ENCODE data around the gene ANAPC16.
"Not testable (repeated sequence)": the region's sequence is repeated elsewhere in the genome, so short reads cannot be mapped to it uniquely, and the experiment has no call there.

The ANAPC16 gene

DNA sequence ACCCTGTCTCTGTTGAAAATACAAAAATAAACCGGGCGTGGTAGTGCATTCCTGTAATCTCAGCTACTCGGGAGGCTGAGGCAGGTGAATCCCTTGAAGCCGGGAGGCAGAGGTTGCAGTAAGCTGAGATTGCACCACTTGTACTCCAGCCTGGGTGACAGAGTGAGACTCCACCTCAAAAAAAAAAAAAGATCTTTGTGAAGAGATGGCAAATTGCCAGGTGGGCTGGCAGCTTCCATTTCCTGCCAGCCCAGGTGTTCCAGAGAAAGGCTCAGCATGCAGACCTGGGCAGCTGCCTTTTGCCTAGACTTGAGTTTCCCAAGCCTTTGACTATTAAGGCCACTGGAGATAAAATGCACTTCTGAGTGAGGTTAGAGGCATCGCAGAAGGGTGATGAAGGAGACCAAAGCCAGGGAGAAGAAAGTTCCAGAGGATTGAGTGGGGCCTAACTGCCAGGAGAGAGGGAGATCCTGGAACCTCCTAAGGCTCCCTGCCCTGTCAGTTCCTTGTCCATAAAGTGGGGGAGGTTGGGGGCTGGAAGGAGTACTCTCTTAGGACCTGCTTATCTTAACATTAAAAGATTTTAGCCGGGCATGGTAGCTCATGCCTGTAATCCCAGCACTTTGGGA, 47.9 kb downstream of the ANAPC16 start:
- DNase-seq (ENCODE audit: low read depth): no peak

DNA sequence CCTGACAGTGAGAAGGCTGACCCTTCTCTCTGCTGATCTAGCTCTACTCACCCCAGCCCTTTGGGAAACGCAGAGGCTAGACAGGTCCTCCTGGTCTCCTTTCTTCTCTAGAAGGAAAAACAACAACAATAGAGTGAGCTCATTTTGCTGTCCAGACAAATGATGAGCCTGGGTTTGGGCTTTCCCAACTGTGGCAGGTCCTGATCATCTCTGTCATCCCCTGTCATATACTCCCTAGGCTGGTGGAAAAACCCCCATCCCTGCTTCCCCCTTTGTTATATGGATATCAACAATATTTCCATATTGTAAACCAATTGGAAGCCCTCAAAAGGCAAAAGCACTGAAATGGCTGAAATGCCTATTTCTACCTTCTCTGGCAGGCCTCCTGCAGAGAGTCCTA, 48.7 kb downstream of the ANAPC16 start:
- DNase-seq (ENCODE audit: low read depth): no peak

GRCh38 chr10:72265508-72265907, 49.7 kb downstream of the ANAPC16 start:
- no peak for DNase-seq (ENCODE audit: low read depth)

- DNase-seq (ENCODE audit: low read depth): no peak
Observed at GRCh38 chr10:72265990-72266865, 50.4 kb downstream of the ANAPC16 start.

DNA sequence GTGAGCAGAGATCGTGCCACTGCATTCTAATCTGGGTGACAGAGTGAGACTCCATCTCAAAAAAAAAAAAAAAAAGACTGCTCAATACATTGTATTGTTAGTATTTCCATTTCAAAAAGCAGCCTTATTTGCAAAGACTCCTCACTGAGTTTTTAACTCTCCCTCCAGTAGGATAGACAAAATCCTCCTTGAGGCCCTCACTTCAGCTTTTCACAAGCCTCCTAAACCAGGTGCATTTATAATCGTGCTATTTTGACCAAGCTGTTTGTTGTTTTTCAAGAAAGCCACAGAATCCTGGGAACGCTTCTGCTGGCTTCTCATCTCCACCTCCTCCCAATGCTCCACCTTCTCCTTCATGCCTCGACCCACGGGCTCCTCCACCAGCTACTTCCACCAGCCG, 51.6 kb downstream of the ANAPC16 start:
- no peak for DNase-seq (ENCODE audit: low read depth)

DNA sequence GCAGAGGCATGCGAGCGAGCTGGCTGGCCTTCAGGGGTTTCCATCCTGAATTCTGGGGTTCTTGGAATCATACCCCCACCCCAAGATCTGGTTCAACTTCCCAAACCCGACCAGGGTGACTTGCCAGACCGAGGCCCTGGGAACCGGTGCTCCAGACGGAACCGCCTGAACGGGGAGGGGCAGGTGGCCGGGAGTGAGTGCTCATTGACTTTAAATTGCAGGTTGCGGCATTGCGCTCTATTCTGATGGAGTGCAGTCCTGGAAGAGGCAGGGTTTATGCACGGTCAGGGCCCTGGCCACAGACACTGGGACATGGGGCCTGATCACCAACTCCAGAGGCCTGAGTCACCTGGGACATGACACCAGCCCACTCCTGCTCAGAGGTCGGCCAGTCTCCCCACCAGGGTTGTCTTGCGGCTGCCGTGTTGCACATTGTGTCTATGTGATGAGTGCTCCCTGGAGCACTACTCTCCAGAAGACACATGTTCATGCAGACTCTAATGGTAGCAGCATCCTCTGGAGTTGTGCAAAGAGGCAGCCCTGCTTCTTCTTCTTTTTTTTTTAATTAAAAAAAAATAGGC, 52.1 kb downstream of the ANAPC16 start:
- DNase-seq (ENCODE audit: low read depth): no peak

DNA sequence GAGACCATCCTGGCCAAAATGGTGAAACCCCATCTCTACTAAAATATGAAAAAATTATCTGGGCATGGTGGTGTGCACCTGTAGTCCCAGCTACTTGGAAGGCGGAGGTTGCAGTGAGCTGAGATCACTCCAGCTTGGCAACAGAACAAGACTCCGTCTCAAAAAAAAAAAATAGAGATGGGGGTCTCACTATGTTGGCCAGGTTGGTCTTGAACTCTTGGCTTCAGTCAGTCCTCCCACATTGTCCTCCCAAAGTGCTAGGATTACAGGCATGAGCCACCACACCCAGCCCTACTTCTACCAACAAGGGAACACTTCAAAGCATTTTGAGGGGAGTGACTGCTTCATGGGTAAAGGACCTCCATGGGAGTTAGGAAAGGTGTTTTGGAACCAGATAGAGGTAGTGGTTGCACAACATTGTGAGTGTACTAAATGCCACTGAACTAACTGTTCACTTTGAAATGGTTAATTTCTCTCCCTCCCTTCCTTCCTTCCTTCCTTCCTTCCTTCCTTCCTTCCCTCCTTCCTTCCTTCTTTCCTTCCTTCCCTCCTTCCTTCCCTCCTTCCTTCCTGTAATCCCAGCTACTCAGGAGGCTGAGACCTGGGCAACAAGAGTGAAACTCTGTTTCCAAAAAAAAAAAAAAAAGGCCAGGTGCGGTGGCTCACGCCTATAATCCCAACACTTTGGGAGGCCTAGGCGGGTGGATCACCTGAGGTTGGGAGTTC, 52.8 kb downstream of the ANAPC16 start:
- DNase-seq (ENCODE audit: low read depth): not testable (repeated sequence)

DNA sequence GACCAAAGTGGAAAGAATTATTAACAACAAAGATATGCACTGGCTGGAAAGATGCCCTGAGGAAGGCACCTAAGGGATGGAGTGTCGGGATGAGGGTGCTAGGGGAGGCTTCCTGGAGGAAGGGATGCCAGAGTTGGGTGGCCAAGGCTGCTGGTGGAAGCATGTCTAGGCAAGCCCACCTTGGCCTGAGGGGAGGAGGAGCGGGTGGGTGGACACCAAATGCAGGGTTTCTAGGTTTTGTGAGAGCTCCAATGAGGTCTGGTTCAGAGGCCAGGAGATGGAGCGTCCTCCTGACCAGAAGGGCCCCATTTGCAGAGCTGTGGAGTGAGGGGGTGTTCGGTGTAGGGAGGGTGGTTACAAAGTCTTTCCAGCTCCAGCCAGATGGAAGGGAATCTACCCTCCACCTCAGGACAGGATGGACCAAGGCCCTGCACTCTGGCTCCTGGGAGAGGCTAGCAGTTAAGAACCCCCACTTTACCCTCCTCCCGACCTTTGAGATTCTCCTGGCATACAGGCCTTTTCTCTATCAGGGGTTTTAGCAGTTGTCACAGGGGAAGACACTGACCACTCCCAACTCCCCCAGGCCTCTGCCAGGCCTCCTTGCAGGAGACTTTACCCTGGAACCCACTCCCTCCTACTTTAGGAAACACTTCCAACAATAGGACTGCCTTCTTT, 54.9 kb downstream of the ANAPC16 start:
- no peak for DNase-seq (ENCODE audit: low read depth)

GRCh38 chr10:72272689-72273409, 57.0 kb downstream of the ANAPC16 start:
- DNase-seq (ENCODE audit: low read depth): no peak

- peak; percentile 91 for DNase-seq (ENCODE audit: low read depth)
Observed at GRCh38 chr10:72273410-72274212, 57.8 kb downstream of the ANAPC16 start, which contains the start of gene DDIT4. TSS of gene DDIT4 (plus strand) at chr10:72273924. CDS start at chr10:72274217, 293 bp downstream.

DNA sequence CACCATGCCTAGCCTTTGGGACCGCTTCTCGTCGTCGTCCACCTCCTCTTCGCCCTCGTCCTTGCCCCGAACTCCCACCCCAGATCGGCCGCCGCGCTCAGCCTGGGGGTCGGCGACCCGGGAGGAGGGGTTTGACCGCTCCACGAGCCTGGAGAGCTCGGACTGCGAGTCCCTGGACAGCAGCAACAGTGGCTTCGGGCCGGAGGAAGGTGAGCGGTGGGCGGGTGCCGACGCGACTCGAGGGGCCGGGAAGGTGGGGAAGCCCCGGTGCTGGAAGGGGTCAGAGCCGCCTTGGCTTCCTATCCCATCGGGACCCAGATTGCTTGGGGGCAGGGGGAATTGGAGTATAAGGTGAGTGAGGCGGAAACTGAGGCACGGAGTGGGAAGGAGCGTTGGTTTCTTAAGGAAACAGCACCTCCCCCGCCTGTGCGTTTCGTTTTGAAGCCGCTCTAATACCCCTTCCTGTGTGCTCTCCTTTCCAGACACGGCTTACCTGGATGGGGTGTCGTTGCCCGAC, 58.5 kb downstream of the ANAPC16 start:
- no peak for DNase-seq (ENCODE audit: low read depth)

GRCh38 chr10:72274730-72275350, 59.0 kb downstream of the ANAPC16 start:
- DNase-seq (ENCODE audit: low read depth): peak; percentile 43

DNA sequence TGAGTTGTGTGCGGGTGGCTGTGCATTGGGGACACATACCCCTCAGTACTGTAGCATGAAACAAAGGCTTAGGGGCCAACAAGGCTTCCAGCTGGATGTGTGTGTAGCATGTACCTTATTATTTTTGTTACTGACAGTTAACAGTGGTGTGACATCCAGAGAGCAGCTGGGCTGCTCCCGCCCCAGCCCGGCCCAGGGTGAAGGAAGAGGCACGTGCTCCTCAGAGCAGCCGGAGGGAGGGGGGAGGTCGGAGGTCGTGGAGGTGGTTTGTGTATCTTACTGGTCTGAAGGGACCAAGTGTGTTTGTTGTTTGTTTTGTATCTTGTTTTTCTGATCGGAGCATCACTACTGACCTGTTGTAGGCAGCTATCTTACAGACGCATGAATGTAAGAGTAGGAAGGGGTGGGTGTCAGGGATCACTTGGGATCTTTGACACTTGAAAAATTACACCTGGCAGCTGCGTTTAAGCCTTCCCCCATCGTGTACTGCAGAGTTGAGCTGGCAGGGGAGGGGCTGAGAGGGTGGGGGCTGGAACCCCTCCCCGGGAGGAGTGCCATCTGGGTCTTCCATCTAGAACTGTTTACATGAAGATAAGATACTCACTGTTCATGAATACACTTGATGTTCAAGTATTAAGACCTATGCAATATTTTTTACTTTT, 59.7 kb downstream of the ANAPC16 start:
- DNase-seq (ENCODE audit: low read depth): no peak

DNA sequence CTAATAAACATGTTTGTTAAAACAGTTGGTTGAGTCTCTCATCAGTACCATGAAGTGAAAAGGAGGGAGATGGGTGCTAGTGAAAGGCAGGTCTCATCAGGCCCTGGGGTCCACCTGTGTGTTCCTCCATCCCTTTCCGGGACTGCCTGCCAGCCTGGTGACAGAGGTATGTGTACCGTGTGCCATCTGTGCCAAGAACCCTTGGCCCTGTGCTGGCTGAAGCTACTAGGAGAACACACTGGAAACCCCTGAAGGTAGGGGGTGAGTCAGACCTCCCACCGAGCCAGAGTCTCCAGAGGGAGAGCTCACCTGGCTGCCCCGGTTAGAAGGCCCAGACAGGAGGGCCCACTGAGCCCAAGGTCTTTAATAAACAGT, 60.2 kb downstream of the ANAPC16 start:
- no peak for DNase-seq (ENCODE audit: low read depth)

- DNase-seq (ENCODE audit: low read depth): no peak
Observed at GRCh38 chr10:72276421-72277339, 60.9 kb downstream of the ANAPC16 start.

GRCh38 chr10:72277340-72277995, 61.7 kb downstream of the ANAPC16 start:
- no peak for DNase-seq (ENCODE audit: low read depth)

- no peak for DNase-seq (ENCODE audit: low read depth)
Observed at GRCh38 chr10:72277996-72278667, 62.3 kb downstream of the ANAPC16 start.

Measured in stimulated activated CD8-positive, alpha-beta memory T cell treated with anti-CD3 and anti-CD28 coated beads, Interleukin-15, amount 100 ng/mL, for 1 hour (primary cell).